NCI-H69 (cell line): ENCODE results near the gene NUF2.
"Not testable (repeated sequence)": the region's sequence is repeated elsewhere in the genome, so short reads cannot be mapped to it uniquely, and the experiment has no call there.

Experiments
- DNase-seq: peaks from one replicate; lab custom pipeline; 2025; lab: John Stamatoyannopoulos, UW

NUF2 gene

DNA sequence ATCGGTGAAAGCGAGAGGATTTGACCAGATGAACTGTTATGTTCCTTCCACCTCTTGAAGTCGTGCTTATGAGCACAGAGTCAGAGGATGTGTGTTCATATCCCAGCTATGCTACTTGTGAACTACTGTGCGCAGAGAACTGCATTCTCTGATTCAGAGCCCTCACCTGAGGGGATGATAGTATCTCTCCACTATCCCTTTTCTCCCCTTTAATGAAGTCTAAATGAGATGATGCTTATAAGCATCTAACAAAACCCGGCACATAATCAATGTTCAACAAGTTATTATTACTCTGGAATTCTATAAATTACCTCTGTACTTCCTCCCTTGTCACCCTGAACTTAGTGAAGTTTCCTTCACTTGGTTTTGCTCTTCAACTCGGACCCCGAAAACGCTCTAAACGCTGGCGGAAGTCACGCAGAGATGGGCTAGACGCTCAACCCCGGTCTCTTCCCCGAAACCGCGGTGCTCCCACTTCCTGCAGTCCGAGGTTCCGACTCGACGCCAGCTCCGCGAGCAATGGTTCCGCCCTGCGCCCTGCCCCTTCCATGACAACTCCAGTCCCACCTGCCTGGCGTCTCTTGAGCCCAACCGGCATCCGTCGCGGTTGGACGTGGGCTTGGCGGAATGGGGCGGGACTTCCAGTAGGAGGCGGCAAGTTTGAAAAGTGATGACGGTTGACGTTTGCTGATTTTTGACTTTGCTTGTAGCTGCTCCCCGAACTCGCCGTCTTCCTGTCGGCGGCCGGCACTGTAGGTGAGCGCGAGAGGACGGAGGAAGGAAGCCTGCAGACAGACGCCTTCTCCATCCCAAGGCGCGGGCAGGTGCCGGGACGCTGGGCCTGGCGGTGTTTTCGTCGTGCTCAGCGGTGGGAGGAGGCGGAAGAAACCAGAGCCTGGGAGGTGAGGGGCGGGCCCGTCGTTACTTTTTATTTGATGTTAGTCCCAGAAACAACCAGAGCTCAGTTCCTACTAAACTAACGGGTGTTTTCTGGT lies at the start of gene NUF2:
NUF2 (plus strand) TSS at position 644 of the 995 bp plus-strand sequence. CDS start 4,098 bp downstream, outside the sequence.
- peak; percentile 99 for DNase-seq

DNA sequence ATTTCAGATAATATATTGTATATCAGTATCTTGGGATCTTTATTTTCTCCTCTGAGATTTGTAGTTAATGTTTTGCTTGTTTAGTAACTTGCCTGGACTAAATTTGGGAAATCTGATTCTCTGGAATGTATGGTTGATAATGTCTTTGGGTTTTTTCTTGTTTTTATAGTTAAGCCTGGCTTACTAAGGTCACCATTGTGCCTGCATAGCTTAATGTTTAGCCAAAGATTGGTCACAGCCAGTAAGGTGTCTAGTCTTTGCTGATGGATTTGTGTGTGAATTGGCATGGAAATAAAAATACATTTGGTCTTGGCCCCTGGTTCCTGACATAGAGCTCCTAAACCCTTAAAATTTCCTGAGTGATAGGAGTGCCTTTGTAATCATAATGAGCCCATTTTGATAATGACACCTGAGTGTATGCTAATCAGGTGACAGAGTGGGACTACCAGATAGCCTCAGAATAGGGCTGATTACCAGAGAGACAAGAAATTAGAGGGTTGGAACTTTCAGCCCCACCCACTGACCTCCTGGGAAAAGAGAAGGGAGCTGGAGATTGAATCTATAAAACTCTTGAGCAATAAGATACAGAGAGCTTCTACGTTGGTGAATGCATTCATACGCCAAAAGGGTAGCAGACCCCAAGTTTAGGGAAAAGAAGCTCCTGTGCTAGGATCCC lies 47.9 kb upstream of the NUF2 start:
- DNase-seq, result peak; percentile 80

GRCh38 chr1:163275222-163275621 lies 46.5 kb upstream of the NUF2 start:
- DNase-seq, result no peak

GRCh38 chr1:163278602-163279001 lies 43.2 kb upstream of the NUF2 start:
- DNase-seq, result no peak

- DNase-seq, result peak; percentile 14
Measured at GRCh38 chr1:163284867-163285266, 36.9 kb upstream of the NUF2 start.

GRCh38 chr1:163290025-163290640 lies 31.6 kb upstream of the NUF2 start:
- DNase-seq, result peak; percentile 97

GRCh38 chr1:163291461-163291860 lies 30.3 kb upstream of the NUF2 start:
- peak; percentile 30 for DNase-seq

DNA sequence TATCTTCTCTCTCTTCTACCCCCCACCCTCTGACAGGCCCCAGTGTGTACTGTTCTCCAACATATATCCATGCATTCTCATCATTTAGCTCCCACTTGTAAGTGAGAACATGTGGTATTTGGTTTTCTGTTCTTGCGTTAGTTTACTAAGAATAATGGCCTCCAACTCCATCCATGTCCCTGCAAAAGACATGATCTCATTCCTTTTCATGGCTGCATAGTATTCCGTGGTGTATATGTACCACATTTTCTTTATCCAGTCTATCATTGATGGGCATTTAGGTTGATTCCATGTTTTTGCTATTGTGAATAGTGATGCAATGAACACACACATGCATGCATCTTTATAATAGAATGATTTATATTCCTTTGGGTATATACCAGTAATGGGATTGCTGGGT lies 29.6 kb upstream of the NUF2 start:
- not testable (repeated sequence) for DNase-seq

DNA sequence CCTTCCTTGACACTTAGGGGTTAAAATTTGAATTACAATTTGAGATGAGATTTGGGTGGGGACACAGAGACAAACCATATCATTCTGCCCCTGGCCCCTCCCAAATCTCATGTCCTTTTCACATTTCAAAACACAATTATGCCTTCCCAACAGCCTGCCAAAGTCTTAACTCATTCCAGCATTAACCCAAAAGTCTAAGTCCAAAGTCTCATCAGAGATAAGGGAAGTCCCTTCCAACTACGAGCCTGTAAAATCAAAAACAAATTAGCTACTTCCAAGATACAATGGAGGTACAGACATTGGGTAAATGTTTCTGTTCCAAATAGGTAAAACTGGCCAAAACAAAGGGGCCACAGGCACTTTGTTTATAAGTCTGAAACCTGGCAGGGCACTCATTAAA lies 28.3 kb upstream of the NUF2 start:
- not testable (repeated sequence) for DNase-seq

DNA sequence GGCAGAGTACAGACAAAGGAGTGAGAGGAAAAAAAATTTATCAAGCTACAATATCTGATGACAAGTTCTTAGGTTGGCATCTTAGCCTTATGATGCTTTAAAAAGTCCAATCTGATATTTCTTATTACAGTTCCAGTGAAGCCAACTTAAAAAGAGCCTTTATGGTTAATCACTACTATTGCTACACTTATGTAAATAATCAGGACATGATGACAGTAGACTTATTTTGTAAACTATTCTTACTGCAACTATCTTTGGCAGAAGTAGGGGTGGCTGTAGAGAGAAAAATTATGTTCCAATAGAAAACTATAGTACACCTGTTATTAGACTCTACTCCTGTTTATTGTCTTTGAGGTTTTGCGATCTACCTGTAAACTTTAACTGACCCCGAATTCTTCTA lies 25.8 kb upstream of the NUF2 start:
- no peak for DNase-seq

- no peak for DNase-seq
Measured at GRCh38 chr1:163296504-163297263, 25.1 kb upstream of the NUF2 start.

- no peak for DNase-seq
Measured at GRCh38 chr1:163298365-163298764, 23.4 kb upstream of the NUF2 start.

GRCh38 chr1:163300568-163300967 lies 21.2 kb upstream of the NUF2 start:
- peak; percentile 21 for DNase-seq

DNA sequence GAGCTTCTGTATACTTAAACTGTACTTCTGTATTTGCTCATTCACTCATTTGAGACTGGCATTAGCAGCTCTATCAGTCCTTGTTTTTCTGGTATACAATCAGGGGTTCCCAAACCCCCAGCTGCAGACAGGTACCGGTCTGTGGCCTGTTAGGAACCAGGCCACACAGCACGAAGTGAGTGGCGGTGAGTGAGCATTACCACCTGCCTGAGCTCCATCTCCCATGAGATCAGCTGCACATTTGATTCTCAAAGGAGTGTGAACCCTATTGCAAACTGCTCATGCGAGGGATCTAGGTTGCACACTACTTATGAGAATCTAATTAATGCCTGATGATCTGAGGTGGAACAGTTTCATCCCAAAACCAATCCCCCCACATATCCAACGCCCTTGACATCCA lies 18.2 kb upstream of the NUF2 start:
- DNase-seq, result no peak

- DNase-seq, result no peak
Measured at GRCh38 chr1:163305441-163305840, 16.3 kb upstream of the NUF2 start.

DNA sequence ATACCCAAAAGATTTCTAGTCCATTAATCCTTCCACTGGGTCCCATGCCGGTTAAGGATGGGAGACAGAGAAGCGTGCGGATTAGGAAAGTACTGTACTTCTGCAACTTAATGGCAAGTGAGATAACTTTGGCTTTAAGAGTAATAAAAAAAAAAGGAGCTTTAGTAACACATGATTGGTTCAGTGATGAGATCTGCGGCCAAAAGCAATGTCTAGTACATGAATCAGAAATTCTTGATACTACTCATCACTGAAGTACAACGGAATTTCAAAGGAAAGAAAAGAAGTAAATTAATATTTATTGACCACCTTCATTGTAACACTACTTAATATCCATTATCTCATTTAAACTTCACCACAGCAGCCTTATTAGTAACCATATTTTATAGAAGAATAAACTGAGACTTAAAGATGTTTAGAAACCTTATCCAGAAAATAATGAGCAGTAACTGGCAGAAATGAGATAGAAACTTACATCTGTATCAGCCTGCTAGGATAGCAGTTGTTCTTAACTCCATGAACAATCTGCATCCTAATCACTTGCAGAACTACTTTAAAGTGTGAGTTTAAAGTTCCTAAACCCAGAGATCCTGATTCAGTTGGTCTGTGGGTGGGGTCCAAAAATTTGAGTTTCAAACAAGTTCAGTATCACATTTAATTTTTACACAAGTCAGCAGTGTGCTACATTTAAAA lies 14.1 kb upstream of the NUF2 start:
- no peak for DNase-seq

DNA sequence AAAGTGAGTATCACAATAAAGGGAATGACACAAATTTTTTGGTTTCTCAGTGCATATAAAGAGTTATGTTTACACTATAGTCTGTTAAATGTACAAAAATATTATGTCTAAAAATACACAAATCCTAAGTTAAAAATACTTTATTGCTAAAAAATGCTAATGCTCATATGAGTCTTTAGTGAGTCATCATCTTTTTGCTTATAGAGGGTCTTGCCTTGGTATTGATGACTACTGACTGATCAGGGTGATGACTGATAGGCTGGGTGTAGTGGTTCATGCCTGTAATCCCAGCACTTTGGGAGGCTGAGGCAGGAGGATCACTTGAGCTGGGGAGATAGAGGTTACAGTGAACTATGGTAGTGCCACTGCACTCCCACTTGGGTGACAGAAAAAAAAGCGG lies 12.9 kb upstream of the NUF2 start:
- DNase-seq, result no peak

DNA sequence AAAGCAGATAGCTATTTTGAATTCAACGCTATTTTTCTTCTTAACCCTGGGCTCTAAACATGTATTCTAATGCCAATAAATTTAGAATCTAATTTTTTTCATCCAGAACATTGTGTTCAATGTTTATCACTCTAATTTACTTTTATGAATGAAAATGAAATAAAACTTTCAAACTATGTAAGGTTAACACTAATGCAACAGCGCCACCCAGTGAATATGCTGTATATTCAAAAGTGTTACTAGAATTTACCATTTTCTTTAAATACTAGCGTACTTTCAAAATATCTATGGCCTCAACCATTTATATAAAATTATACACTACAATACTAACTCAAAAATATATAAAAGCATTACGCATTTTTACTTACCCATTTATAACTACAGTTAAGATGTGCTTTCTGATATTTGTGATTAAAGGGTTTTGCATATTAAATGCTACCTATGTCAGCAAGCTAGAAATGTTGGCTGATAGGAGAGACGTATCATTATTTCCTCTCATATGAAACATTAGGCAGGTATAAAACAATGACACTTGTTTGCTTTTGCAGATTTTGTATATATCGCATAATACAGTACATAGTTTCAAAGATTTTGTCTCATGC lies 5.9 kb upstream of the NUF2 start:
- DNase-seq, result peak; percentile 63

DNA sequence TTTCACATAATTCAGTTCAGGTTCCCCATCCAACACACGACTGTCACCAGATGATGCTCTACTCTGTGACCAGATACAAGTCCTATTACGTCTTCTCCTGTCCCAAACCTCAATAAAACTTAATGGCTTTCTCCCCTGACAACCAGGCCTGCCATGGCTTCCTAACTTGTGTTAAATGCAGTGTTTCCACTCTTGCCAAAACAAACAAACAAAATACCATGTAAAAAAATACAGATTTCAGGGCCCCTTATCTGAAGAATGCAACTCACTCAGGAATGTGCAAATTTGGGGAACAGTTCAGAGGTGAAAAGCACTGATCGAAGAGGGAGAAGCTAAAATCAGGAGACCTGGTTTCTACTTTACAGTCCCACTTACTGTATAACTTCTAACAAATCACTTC lies 863 bp upstream of the NUF2 start:
- DNase-seq, result peak; percentile 30

- DNase-seq, result not testable (repeated sequence)
Measured at GRCh38 chr1:163323339-163323738, 1.6 kb downstream of the NUF2 start.

- DNase-seq, result no peak
Measured at GRCh38 chr1:163331116-163331515, 9.4 kb downstream of the NUF2 start.
